ENCODE results near the gene MUC5AC. TPM values are rescaled to one million over a fixed set of nuclear protein-coding genes. Genes with fewer than 3 reads are reported as not detected.
A peak's percentile ranks its signal among the peaks of the same experiment; 100 is the strongest.

Gene MUC5AC
- total RNA-seq, 1 donor from 2014 or later, result not detected

GRCh38 chr11:1131033-1131911 lies 26.5 kb upstream of the MUC5AC start:
- Mint-ChIP-seq H3K27ac (ENCODE audit: unreplicated experiment) (no peak overlapping the region), H3K4me3 (ENCODE audit: unreplicated experiment) (no peak overlapping the region), H3K27me3 (ENCODE audit: unreplicated experiment) (peaks cover 1% of the 10 kb centered on the region), H3K4me1 (ENCODE audit: unreplicated experiment) (no peaks in the 10 kb centered on the region), H3K9me3 (ENCODE audit: unreplicated experiment) (no peaks in the 10 kb centered on the region), H3K36me3 (ENCODE audit: low read depth, unreplicated experiment) (no peaks in the 10 kb centered on the region)
- TF ChIP-seq CTCF (IDR thresholded peaks at IDR 0.05; ENCODE audit: unreplicated experiment), result no peak
- DNase-seq (ENCODE audit: low spot score), result peak; percentile 2

- H3K27me3 Mint-ChIP-seq (ENCODE audit: unreplicated experiment), result peaks cover 5% of the 10 kb centered on the region
- no peak for TF ChIP-seq CTCF (IDR thresholded peaks at IDR 0.05; ENCODE audit: unreplicated experiment)
- no peaks in the 10 kb centered on the region for H3K36me3 Mint-ChIP-seq (ENCODE audit: low read depth, unreplicated experiment)
- H3K27ac Mint-ChIP-seq (ENCODE audit: unreplicated experiment), result no peak overlapping the region
- H3K4me3 Mint-ChIP-seq (ENCODE audit: unreplicated experiment), result no peak overlapping the region
- no peaks in the 10 kb centered on the region for H3K9me3 Mint-ChIP-seq (ENCODE audit: unreplicated experiment)
- H3K4me1 Mint-ChIP-seq (ENCODE audit: unreplicated experiment), result no peaks in the 10 kb centered on the region
- DNase-seq (ENCODE audit: low spot score), result no peak
Measured at GRCh38 chr11:1134848-1135445, 22.8 kb upstream of the MUC5AC start.

- no peak for DNase-seq (ENCODE audit: low spot score)
- Mint-ChIP-seq H3K27ac (ENCODE audit: unreplicated experiment) (no peak overlapping the region), H3K36me3 (ENCODE audit: low read depth, unreplicated experiment) (no peaks in the 10 kb centered on the region), H3K9me3 (ENCODE audit: unreplicated experiment) (peaks cover 9% of the 10 kb centered on the region), H3K4me1 (ENCODE audit: unreplicated experiment) (no peaks in the 10 kb centered on the region), H3K27me3 (ENCODE audit: unreplicated experiment) (peaks cover 7% of the 10 kb centered on the region), H3K4me3 (ENCODE audit: unreplicated experiment) (no peak overlapping the region)
- no peak for TF ChIP-seq CTCF (IDR thresholded peaks at IDR 0.05; ENCODE audit: unreplicated experiment)
Measured at GRCh38 chr11:1138097-1138496, 19.7 kb upstream of the MUC5AC start.

- no peaks in the 10 kb centered on the region for H3K4me1 Mint-ChIP-seq (ENCODE audit: unreplicated experiment)
- TF ChIP-seq CTCF (IDR thresholded peaks at IDR 0.05; ENCODE audit: unreplicated experiment), result no peak
- H3K4me3 Mint-ChIP-seq (ENCODE audit: unreplicated experiment), result no peak overlapping the region
- H3K27me3 Mint-ChIP-seq (ENCODE audit: unreplicated experiment), result peaks cover 7% of the 10 kb centered on the region
- DNase-seq (ENCODE audit: low spot score), result no peak
- no peaks in the 10 kb centered on the region for H3K36me3 Mint-ChIP-seq (ENCODE audit: low read depth, unreplicated experiment)
- H3K27ac Mint-ChIP-seq (ENCODE audit: unreplicated experiment), result no peak overlapping the region
- H3K9me3 Mint-ChIP-seq (ENCODE audit: unreplicated experiment), result peaks cover 11% of the 10 kb centered on the region
Measured at GRCh38 chr11:1139441-1140083, 18.2 kb upstream of the MUC5AC start.
